H9 (cell line): ENCODE measurements around the gene RRBP1. TPM values are rescaled to one million over a fixed set of nuclear protein-coding genes. Genes with fewer than 3 reads are reported as not detected.
A peak's percentile ranks its signal among the peaks of the same experiment; 100 is the strongest.

Experiments
- DNase-seq: peaks from one replicate; pipeline ENCODE4 v3.0.0-alpha.2; 2017
- H2AFZ ChIP-seq: one replicate; pipeline ENCODE4 v1.6.1; 2013; ENCODE audit warnings: mild to moderate bottlenecking, low read length, control low read depth, moderate library complexity
- H2AK5ac ChIP-seq: 2 replicates; pipeline ENCODE4 v1.6.1; 2013; ENCODE audit warnings: low read length, control low read depth, mixed read lengths; ENCODE audit not compliant: insufficient read length
- H2BK120ac ChIP-seq: one replicate; pipeline ENCODE4 v1.6.1; 2013; ENCODE audit warnings: low read depth, mild to moderate bottlenecking, low read length, control low read depth, inconsistent platforms; ENCODE audit not compliant: poor library complexity, severe bottlenecking
- H2BK12ac ChIP-seq: 2 replicates; pipeline ENCODE4 v1.6.1; 2013; ENCODE audit warnings: low read length, control low read depth, mixed read lengths, low read depth; ENCODE audit not compliant: insufficient read length
- H2BK15ac ChIP-seq: 2 replicates; pipeline ENCODE4 v1.6.1; 2013; ENCODE audit warnings: low read depth, low read length, control low read depth
- H2BK20ac ChIP-seq: one replicate; pipeline ENCODE4 v1.6.1; 2013; ENCODE audit warnings: low read depth, mild to moderate bottlenecking, low read length, control low read depth, inconsistent platforms; ENCODE audit not compliant: poor library complexity, severe bottlenecking
- H2BK5ac ChIP-seq: 2 replicates; pipeline ENCODE4 v1.6.1; 2013; ENCODE audit warnings: low read length, control low read depth, mixed read lengths; ENCODE audit not compliant: insufficient read length
- H3K14ac ChIP-seq: 2 replicates; pipeline ENCODE4 v1.6.1; 2013; ENCODE audit warnings: low read length, control low read depth; ENCODE audit not compliant: insufficient read depth
- H3K18ac ChIP-seq: 2 replicates; pipeline ENCODE4 v1.6.1; 2013; ENCODE audit warnings: low read depth, mild to moderate bottlenecking, mixed read lengths, low read length, control low read depth; ENCODE audit not compliant: insufficient read length
- H3K23ac ChIP-seq: 2 replicates; pipeline ENCODE4 v1.6.1; 2013; ENCODE audit warnings: low read length, control low read depth, mixed read lengths, low read depth; ENCODE audit not compliant: insufficient read length
- H3K23me2 ChIP-seq: 2 replicates; pipeline ENCODE4 v1.6.1; 2013; ENCODE audit warnings: low read depth, mild to moderate bottlenecking, mixed read lengths, low read length, control low read depth; ENCODE audit not compliant: insufficient read length, poor library complexity, severe bottlenecking
- H3K27ac ChIP-seq: 2 replicates; pipeline ENCODE4 v1.5.1; 2013; ENCODE audit warnings: low read length, control low read depth, mixed read lengths, low read depth; ENCODE audit not compliant: insufficient read length
- H3K27me3 ChIP-seq: 2 replicates; pipeline ENCODE4 v1.6.1; 2013; ENCODE audit warnings: low read length, control low read depth, inconsistent platforms; ENCODE audit not compliant: insufficient read depth
- H3K4ac ChIP-seq: 2 replicates; pipeline ENCODE4 v1.6.1; 2013; ENCODE audit warnings: low read depth, mild to moderate bottlenecking, control low read depth, inconsistent platforms, low read length, moderate library complexity
- H3K4me1 ChIP-seq: 2 replicates; pipeline ENCODE4 v1.6.1; 2013; ENCODE audit warnings: low read length, control low read depth, inconsistent platforms; ENCODE audit not compliant: insufficient read depth
- H3K4me2 ChIP-seq: 2 replicates; pipeline ENCODE4 v1.6.1; 2013; ENCODE audit warnings: low read length, control low read depth, mixed read lengths; ENCODE audit not compliant: insufficient read length, insufficient read depth
- H3K56ac ChIP-seq: 2 replicates; pipeline ENCODE4 v1.6.1; 2013; ENCODE audit warnings: low read depth, mild to moderate bottlenecking, mixed read lengths, low read length, control low read depth; ENCODE audit not compliant: insufficient read length
- H3K79me1 ChIP-seq: 2 replicates; pipeline ENCODE4 v1.6.1; 2013; ENCODE audit warnings: low read depth, mild to moderate bottlenecking, moderate library complexity, low read length, control low read depth, inconsistent platforms; ENCODE audit not compliant: insufficient read depth, poor library complexity, severe bottlenecking
- H3K79me2 ChIP-seq: 2 replicates; pipeline ENCODE4 v1.6.1; 2013; ENCODE audit warnings: low read length, control low read depth, inconsistent platforms; ENCODE audit not compliant: insufficient read depth
- H3K9ac ChIP-seq: 2 replicates; pipeline ENCODE4 v1.6.1; 2013; ENCODE audit warnings: low read length, control low read depth, mixed read lengths; ENCODE audit not compliant: insufficient read length; ENCODE audit errors: extremely low read depth
- H3K9me3 ChIP-seq: one replicate; pipeline ENCODE4 v1.6.1; 2013; ENCODE audit warnings: low read depth, low read length, inconsistent platforms; ENCODE audit not compliant: control insufficient read depth
- H3T11ph ChIP-seq: one replicate; pipeline ENCODE4 v1.6.1; 2013; ENCODE audit warnings: mild to moderate bottlenecking, low read length, control low read depth, inconsistent platforms
- H4K20me1 ChIP-seq: one replicate; pipeline ENCODE4 v1.6.1; 2013; ENCODE audit not compliant: control insufficient read depth, insufficient read length, insufficient read depth
- H4K5ac ChIP-seq: 2 replicates; pipeline ENCODE4 v1.6.1; 2013; ENCODE audit warnings: low read depth, mild to moderate bottlenecking, mixed read lengths, low read length, control low read depth; ENCODE audit not compliant: insufficient read length
- H4K8ac ChIP-seq: replicated peaks from 2 replicates; pipeline ENCODE4 v1.6.1; 2013; ENCODE audit warnings: low read length, control low read depth, mixed read lengths, low read depth; ENCODE audit not compliant: insufficient read length
- H4K91ac ChIP-seq: 2 replicates; pipeline ENCODE4 v1.6.1; 2013; ENCODE audit warnings: low read depth, mild to moderate bottlenecking, moderate library complexity, mixed read lengths, low read length, control low read depth; ENCODE audit not compliant: insufficient read length
- H3K27ac Mint-ChIP-seq, 3 experiments: 2 replicates in 2 of 3; 3 replicates in 1 of 3; pipeline ENCODE4 v1.8.0; 2020 to 2021; ENCODE audit warnings: mixed read lengths in 3 of 3, mild to moderate bottlenecking in 1 of 3, moderate library complexity in 1 of 3
- H3K27me3 Mint-ChIP-seq: 2 replicates; pipeline ENCODE4 v1.8.0; 2021; ENCODE audit warnings: low read depth, mild to moderate bottlenecking, moderate library complexity, mixed read lengths
- H3K36me3 Mint-ChIP-seq, 3 experiments: 2 replicates in 2 of 3; 3 replicates in 1 of 3; pipeline ENCODE4 v1.8.0; 2020 to 2021; ENCODE audit warnings: low read depth in 3 of 3, mixed read lengths in 3 of 3; ENCODE audit not compliant: insufficient read depth in 1 of 3
- H3K4me1 Mint-ChIP-seq, 2 experiments: 2 replicates each; pipeline ENCODE4 v1.8.0; 2020; ENCODE audit warnings: mixed read lengths in 2 of 2
- H3K4me3 Mint-ChIP-seq, 2 experiments: 2 replicates in 1 of 2; 3 replicates in 1 of 2; pipeline ENCODE4 v1.8.0; 2020 to 2021; ENCODE audit warnings: mild to moderate bottlenecking in 2 of 2, mixed read lengths in 2 of 2, moderate library complexity in 1 of 2
- H3K9me3 Mint-ChIP-seq, 2 experiments: 2 replicates in 1 of 2; 3 replicates in 1 of 2; pipeline ENCODE4 v1.8.0; 2020; ENCODE audit warnings: mild to moderate bottlenecking in 2 of 2, mixed read lengths in 2 of 2, moderate library complexity in 1 of 2
- WGBS: extraction: QIAGEN DNeasy Blood & Tissue Kit; methylation state at CpG from one replicate; pipeline ENCODE4 v1.1.7; 2013; ENCODE audit warnings: missing lambda C conversion rate, low lambda C conversion rate, mixed read lengths; ENCODE audit not compliant: insufficient read length; ENCODE audit errors: extremely low coverage; 5-methylcytosine and 5-hydroxymethylcytosine counted together
- total RNA-seq: library from RNA; stranded (reverse); gene quantifications from 2 replicates; pipeline ENCODE4 v1.2.1, GENCODE V29; 2021
- TF ChIP-seq, protein P1 (sequence below): fragments of 200-600 bp; sonication (generic); conservative IDR thresholded peaks from 3 replicates; pipeline ENCODE4 v1.8.0; 2021; ENCODE audit warnings: antibody characterized with exemption, mild to moderate bottlenecking

RRBP1 gene
- total RNA-seq, 1 experiment from 2014 or later: 97.8 TPM

- H2BK120ac ChIP-seq: no peak overlapping the region
- Mint-ChIP-seq H3K27me3 (no peaks in the 10 kb centered on the region), H3K36me3 (peaks cover 8 to 12% (median 8%) of the 10 kb centered on the region in 3 experiments; a peak in 6 of 7 replicates), H3K27ac (peak overlapping the region in 2 of 3 experiments; percentile 19 to 57; a peak in 4 of 7 replicates), H3K9me3 (no peaks in the 10 kb centered on the region), H3K4me1 (peaks cover 25 to 39% of the 10 kb centered on the region in 2 experiments), H3K4me3 (no peak overlapping the region)
- no peak overlapping the region for H2BK5ac ChIP-seq
- no peak overlapping the region for H3K56ac ChIP-seq
- TF ChIP-seq, protein P1, sequence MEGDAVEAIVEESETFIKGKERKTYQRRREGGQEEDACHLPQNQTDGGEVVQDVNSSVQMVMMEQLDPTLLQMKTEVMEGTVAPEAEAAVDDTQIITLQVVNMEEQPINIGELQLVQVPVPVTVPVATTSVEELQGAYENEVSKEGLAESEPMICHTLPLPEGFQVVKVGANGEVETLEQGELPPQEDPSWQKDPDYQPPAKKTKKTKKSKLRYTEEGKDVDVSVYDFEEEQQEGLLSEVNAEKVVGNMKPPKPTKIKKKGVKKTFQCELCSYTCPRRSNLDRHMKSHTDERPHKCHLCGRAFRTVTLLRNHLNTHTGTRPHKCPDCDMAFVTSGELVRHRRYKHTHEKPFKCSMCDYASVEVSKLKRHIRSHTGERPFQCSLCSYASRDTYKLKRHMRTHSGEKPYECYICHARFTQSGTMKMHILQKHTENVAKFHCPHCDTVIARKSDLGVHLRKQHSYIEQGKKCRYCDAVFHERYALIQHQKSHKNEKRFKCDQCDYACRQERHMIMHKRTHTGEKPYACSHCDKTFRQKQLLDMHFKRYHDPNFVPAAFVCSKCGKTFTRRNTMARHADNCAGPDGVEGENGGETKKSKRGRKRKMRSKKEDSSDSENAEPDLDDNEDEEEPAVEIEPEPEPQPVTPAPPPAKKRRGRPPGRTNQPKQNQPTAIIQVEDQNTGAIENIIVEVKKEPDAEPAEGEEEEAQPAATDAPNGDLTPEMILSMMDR: no peak
- no peaks in the 10 kb centered on the region for H3K9me3 ChIP-seq
- H3K27me3 ChIP-seq: no peaks in the 10 kb centered on the region
- H3T11ph ChIP-seq: no peak overlapping the region
- H3K79me1 ChIP-seq: peaks cover 7% of the 10 kb centered on the region
- no CpG with 5 or more reads among the region's 2 CpGs for WGBS
- no peak overlapping the region for H4K5ac ChIP-seq
- no peak overlapping the region for H3K4me2 ChIP-seq
- H4K8ac ChIP-seq: no peak overlapping the region
- H3K23me2 ChIP-seq: no peaks in the 10 kb centered on the region
- no peak overlapping the region for H3K23ac ChIP-seq
- H4K91ac ChIP-seq: no peak overlapping the region
- H2BK12ac ChIP-seq: no peak overlapping the region
- H3K9ac ChIP-seq: no peak overlapping the region
- H3K79me2 ChIP-seq: peaks cover 20% of the 10 kb centered on the region; the same call in 1 of the 2 replicates
- no peak overlapping the region for H3K27ac ChIP-seq
- H2BK20ac ChIP-seq: no peak overlapping the region
- no peak overlapping the region for H3K4ac ChIP-seq
- no peak overlapping the region for H2BK15ac ChIP-seq
- peaks cover 2% of the 10 kb centered on the region for H3K4me1 ChIP-seq
- H2AK5ac ChIP-seq: no peak overlapping the region
- H3K18ac ChIP-seq: no peak overlapping the region
- no peak for DNase-seq
- no peaks in the 10 kb centered on the region for H4K20me1 ChIP-seq
- H3K14ac ChIP-seq: no peak overlapping the region
- H2AFZ ChIP-seq: no peak overlapping the region
Observed at GRCh38 chr20:17665756-17666155, 16.3 kb downstream of the RRBP1 start.
